Right cardiac atrium (tissue), 5 donors: Measurements from ENCODE around the gene PTHLH. TPM values are rescaled to one million over a fixed set of nuclear protein-coding genes. Genes with fewer than 3 reads are reported as not detected.

ENCODE experiments used
- ATAC-seq, 2 donors: fragments of 200-7000 bp; cut with Tn5 transposase; one replicate each; pipeline versions ENCODE4 v1.8.0 to v1.9.1; 2020; ENCODE audit warnings: moderate library complexity in 2 of 2, mild to moderate bottlenecking in 1 of 2
- DNase-seq, 3 donors: peaks; one replicate each; pipeline ENCODE4 v3.0.0-alpha.2; 2020
- H3K27ac ChIP-seq: one replicate; pipeline ENCODE4 v1.5.1; 2013; ENCODE audit warnings: mild to moderate bottlenecking, low read length, control low read depth, moderate library complexity
- H3K27me3 ChIP-seq: one replicate; pipeline ENCODE4 v1.6.1; 2013; ENCODE audit not compliant: control insufficient read depth, insufficient read depth
- H3K4me1 ChIP-seq: one replicate; pipeline ENCODE4 v1.6.1; 2013; ENCODE audit warnings: low read length; ENCODE audit not compliant: control insufficient read depth, insufficient read depth
- H3K4me3 ChIP-seq: one replicate; pipeline ENCODE4 v1.5.1; 2013; ENCODE audit warnings: low read length, control low read depth
- H3K9me3 ChIP-seq: one replicate; pipeline ENCODE4 v1.6.1; 2013; ENCODE audit warnings: low read length; ENCODE audit not compliant: control insufficient read depth
- WGBS: extraction: QIAGEN DNeasy Blood & Tissue Kit; methylation state at CpG from one replicate; pipeline ENCODE4 v1.1.7; 2013; 5-methylcytosine and 5-hydroxymethylcytosine counted together
- intact Hi-C, 4 donors: fragments of 100-400 bp; cut with DNase I; formaldehyde crosslinking; loops; one replicate each; pipeline versions ENCODE4 v1.11.0 to v1.14.0; 2022 to 2023
- polyA plus RNA-seq: library from polyadenylated mRNA; stranded (reverse); fragments of 200-250 nt; gene quantifications from one replicate; pipeline ENCODE4 v1.2.3, GENCODE V29; 2013
- total RNA-seq, 4 donors: library from RNA; stranded (reverse); fragmentation: NEBNext Ultra II Directional; extraction: Animal tissue kit (Norgen Biotek cat#: 25700); gene quantifications; one replicate each; pipeline ENCODE4 v1.2.1, GENCODE V29; 2021
- donor health status: healthy with polysubstance abuse.
- donor health status: DM: no; HTN: yes; CAD: no.
- donor health status: DM: no; HTN: no; CAD: no.
- donor health status: DM: no; HTN: yes; CAD: no; lungs with severe emphysema.
- donor health status: DM: yes; HTN: yes; CAD: no.

The PTHLH gene
- total and polyA plus RNA-seq, 5 donors = 1.2 to 64.6 (median 2.2) TPM

GRCh38 chr12:27937768-27938167, 34.8 kb downstream of the PTHLH start:
- ATAC-seq = no peak
- no peaks in the 10 kb centered on the region for H3K4me1 ChIP-seq
- no peak for DNase-seq
- 49% methylated on average over 2 of the region's 2 CpGs for WGBS
- no peak overlapping the region for H3K4me3 ChIP-seq
- intact Hi-C loops = loop anchor here in 1 of 4 donors (10.0 kb wide), 1 partner anchor 203 kb away; no protein-coding TSS in a partner anchor
- no peaks in the 10 kb centered on the region for H3K9me3 ChIP-seq
- H3K27me3 ChIP-seq = no peaks in the 10 kb centered on the region
- no peak overlapping the region for H3K27ac ChIP-seq

- H3K4me1 ChIP-seq = no peaks in the 10 kb centered on the region
- no peak overlapping the region for H3K27ac ChIP-seq
- H3K27me3 ChIP-seq = no peaks in the 10 kb centered on the region
- DNase-seq (no peak), ATAC-seq (no peak)
- 76% methylated on average over 3 of the region's 3 CpGs for whole genome bisulfite sequencing
- H3K9me3 ChIP-seq = no peaks in the 10 kb centered on the region
- no peak overlapping the region for H3K4me3 ChIP-seq
- intact Hi-C loops = loop anchor here in 1 of 4 donors (10.0 kb wide), 1 partner anchor 201 kb away; no protein-coding TSS in a partner anchor
These were observed 36.3 kb downstream of the PTHLH start for GRCh38 chr12:27936196-27936595.

GRCh38 chr12:27934276-27934675, 38.3 kb downstream of the PTHLH start:
- Histone ChIP-seq H3K4me3 (no peak overlapping the region), H3K27me3 (no peaks in the 10 kb centered on the region), H3K4me1 (no peaks in the 10 kb centered on the region), H3K9me3 (no peaks in the 10 kb centered on the region), H3K27ac (no peak overlapping the region)
- intact Hi-C loops = loop anchor here in 1 of 4 donors (10.0 kb wide), 1 partner anchor 199 kb away; no protein-coding TSS in a partner anchor
- WGBS = 93% methylated on average over 1 of the region's 1 CpG
- DNase-seq (no peak), ATAC-seq (no peak)

- Histone ChIP-seq H3K27ac (no peak overlapping the region), H3K4me1 (no peaks in the 10 kb centered on the region), H3K9me3 (no peaks in the 10 kb centered on the region), H3K27me3 (no peaks in the 10 kb centered on the region), H3K4me3 (no peak overlapping the region)
- WGBS = 69% methylated on average over 1 of the region's 1 CpG
- no peak for DNase-seq
- no peak for ATAC-seq
- intact Hi-C loops = loop anchor here in 1 of 4 donors (10.0 kb wide), 1 partner anchor 197 kb away; no protein-coding TSS in a partner anchor
These were observed 41.1 kb downstream of the PTHLH start for GRCh38 chr12:27931390-27931789.

GRCh38 chr12:27927347-27927746, 45.2 kb downstream of the PTHLH start:
- no peak for DNase-seq
- intact Hi-C loops = no loop called here
- WGBS = 76% methylated on average over 2 of the region's 2 CpGs

GRCh38 chr12:27924350-27925135, 48.0 kb downstream of the PTHLH start:
- Histone ChIP-seq H3K4me3 (no peak overlapping the region), H3K27me3 (no peaks in the 10 kb centered on the region), H3K9me3 (no peaks in the 10 kb centered on the region), H3K27ac (no peak overlapping the region), H3K4me1 (peaks cover 3% of the 10 kb centered on the region)
- ATAC-seq = no peak
- DNase-seq = no peak
- 80% methylated on average over 2 of the region's 2 CpGs for WGBS
- intact Hi-C loops = no loop called here

More at GRCh38 chr12:27927347-27927746, 45.2 kb downstream of the PTHLH start:
- Histone ChIP-seq H3K27me3 (no peaks in the 10 kb centered on the region), H3K4me3 (no peak overlapping the region), H3K27ac (no peak overlapping the region), H3K4me1 (peaks cover 3% of the 10 kb centered on the region), H3K9me3 (no peaks in the 10 kb centered on the region)
- ATAC-seq = no peak

GRCh38 chr12:27922531-27923139, 49.9 kb downstream of the PTHLH start:
- Histone ChIP-seq H3K4me3 (no peak overlapping the region), H3K27ac (no peak overlapping the region), H3K9me3 (no peaks in the 10 kb centered on the region), H3K4me1 (peaks cover 3% of the 10 kb centered on the region), H3K27me3 (no peaks in the 10 kb centered on the region)
- ATAC-seq (peak; percentile 83 to 84), DNase-seq (peak in 1 of 3 donors; percentile 22)
- 76% methylated on average over 1 of the region's 1 CpG for WGBS
- intact Hi-C loops = no loop called here

GRCh38 chr12:27919671-27920235, 52.8 kb downstream of the PTHLH start:
- no peak overlapping the region for H3K4me3 ChIP-seq
- no peaks in the 10 kb centered on the region for H3K27me3 ChIP-seq
- 68% methylated on average over 7 of the region's 7 CpGs for WGBS
- no peaks in the 10 kb centered on the region for H3K9me3 ChIP-seq
- peaks cover 3% of the 10 kb centered on the region for H3K4me1 ChIP-seq
- no peak for ATAC-seq
- intact Hi-C loops = no loop called here
- no peak for DNase-seq
- no peak overlapping the region for H3K27ac ChIP-seq

- WGBS = 92% methylated on average over 1 of the region's 1 CpG
- intact Hi-C loops = no loop called here
These were observed 57.0 kb downstream of the PTHLH start for GRCh38 chr12:27915536-27915935.

GRCh38 chr12:27915021-27915420, 57.5 kb downstream of the PTHLH start:
- intact Hi-C loops = no loop called here
- no peak for ATAC-seq

More at GRCh38 chr12:27915536-27915935, 57.0 kb downstream of the PTHLH start:
- DNase-seq (no peak), ATAC-seq (no peak)
- H3K9me3 ChIP-seq = no peaks in the 10 kb centered on the region
- no peaks in the 10 kb centered on the region for H3K4me1 ChIP-seq
- no peak overlapping the region for H3K4me3 ChIP-seq
- H3K27me3 ChIP-seq = no peaks in the 10 kb centered on the region
- H3K27ac ChIP-seq = no peak overlapping the region

More at GRCh38 chr12:27915021-27915420, 57.5 kb downstream of the PTHLH start:
- Histone ChIP-seq H3K27ac (no peak overlapping the region), H3K4me3 (no peak overlapping the region), H3K9me3 (no peaks in the 10 kb centered on the region), H3K4me1 (no peaks in the 10 kb centered on the region), H3K27me3 (no peaks in the 10 kb centered on the region)
- peak in 2 of 3 donors; percentile 59 to 62 for DNase-seq
- 22% methylated on average over 3 of the region's 3 CpGs for WGBS
